HG03025 (cell line): ENCODE results near the gene ESRRA.
"Not testable (repeated sequence)": the region's sequence is repeated elsewhere in the genome, so short reads cannot be mapped to it uniquely, and the experiment has no call there.

Source experiments
- ATAC-seq: cut with Tn5 transposase; IDR thresholded peaks from one replicate; pipeline ENCODE4 v1.9.1; 2021; ENCODE audit warnings: mild to moderate bottlenecking, moderate library complexity; ENCODE audit not compliant: unreplicated experiment, low FRiP score

Gene ESRRA

DNA sequence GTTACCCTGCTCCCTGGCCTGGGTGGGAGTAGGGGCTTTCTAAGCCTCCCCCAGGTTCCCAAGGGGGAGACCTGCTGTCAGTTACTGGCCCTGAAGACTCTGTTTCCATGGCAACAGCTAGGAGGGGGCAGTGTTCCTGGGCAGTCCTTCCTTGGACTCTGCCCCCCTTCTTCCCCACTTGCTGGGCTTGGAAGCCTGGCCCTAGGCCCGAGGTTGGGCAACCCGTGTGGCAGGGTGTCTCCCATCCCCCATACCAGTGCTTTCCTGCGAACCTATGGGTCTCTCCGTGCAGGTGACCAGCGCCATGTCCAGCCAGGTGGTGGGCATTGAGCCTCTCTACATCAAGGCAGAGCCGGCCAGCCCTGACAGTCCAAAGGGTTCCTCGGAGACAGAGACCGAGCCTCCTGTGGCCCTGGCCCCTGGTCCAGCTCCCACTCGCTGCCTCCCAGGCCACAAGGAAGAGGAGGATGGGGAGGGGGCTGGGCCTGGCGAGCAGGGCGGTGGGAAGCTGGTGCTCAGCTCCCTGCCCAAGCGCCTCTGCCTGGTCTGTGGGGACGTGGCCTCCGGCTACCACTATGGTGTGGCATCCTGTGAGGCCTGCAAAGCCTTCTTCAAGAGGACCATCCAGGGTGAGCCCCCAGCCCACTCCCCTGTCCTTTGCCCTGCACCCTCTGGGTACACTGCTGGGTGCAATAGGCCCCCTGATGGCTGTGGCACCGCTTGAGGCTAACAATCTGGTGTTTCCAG lies 1.7 kb downstream of the ESRRA start:
- ATAC-seq: no peak

DNA sequence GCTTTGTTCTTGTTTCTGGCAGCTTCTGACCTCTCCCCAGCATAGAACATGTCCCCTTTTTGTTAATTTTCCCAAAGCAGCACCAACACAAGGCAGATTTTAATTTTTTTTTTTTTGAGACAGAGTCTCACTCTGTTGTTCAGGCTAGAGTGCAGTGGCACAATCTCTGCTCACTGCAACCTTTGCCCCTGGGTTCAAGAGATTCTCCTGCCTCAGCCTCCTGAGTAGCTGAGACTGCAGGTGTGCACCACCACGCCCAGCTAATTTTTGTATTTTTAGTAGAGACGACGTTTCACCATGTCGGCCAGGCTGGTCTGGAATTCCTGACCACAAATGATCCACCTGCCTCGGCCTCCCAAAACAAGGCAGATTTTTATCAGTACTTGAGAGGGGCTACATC lies 2.5 kb downstream of the ESRRA start:
- ATAC-seq: not testable (repeated sequence)

DNA sequence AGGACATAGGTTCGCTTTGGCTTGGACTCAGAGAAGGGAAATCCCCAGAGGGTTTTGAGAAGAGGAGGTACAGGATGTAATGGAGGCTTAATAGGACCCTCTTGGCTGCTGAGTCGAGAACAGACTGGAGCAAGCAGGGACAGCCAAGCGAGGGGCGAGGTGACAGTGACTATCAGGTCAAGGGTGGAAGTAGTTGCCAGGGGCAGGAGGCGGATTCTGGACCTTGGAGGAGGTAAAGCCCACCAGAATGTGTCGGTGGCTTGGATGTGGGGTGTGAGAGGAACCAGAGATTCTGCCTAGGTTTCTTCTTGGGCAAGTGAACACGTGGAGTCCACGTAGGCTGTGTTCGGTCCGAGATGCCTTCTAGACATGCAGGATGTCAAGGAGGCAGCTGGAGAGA lies 7.6 kb downstream of the ESRRA start:
- no peak for ATAC-seq

DNA sequence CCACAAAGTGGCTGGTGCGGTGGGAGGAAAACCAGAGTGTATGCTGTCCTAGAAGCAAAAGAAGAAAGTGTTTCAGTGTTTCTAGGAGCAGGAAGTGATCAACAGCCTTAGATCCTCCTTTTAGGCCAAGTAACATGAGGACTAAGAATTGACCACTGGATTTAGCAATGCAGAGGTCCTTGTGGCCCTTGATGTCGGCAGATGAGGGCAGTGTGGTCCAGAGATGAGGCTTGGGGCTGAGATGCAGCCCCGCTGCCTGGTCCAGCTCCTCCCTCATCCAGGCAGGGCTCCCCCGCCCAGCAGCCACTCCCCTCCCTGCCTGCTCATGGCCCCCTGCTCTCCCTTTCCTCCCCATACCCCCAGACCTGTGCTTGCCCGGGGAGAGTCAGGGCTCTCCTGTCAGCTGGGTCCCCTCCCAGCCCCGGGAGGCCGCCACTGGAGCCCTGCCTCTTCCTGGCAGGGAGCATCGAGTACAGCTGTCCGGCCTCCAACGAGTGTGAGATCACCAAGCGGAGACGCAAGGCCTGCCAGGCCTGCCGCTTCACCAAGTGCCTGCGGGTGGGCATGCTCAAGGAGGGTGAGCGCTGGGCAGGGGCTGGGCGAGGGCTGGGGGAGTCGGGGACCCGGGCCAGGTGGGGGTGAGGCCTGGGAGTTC lies 8.3 kb downstream of the ESRRA start:
- no peak for ATAC-seq

DNA sequence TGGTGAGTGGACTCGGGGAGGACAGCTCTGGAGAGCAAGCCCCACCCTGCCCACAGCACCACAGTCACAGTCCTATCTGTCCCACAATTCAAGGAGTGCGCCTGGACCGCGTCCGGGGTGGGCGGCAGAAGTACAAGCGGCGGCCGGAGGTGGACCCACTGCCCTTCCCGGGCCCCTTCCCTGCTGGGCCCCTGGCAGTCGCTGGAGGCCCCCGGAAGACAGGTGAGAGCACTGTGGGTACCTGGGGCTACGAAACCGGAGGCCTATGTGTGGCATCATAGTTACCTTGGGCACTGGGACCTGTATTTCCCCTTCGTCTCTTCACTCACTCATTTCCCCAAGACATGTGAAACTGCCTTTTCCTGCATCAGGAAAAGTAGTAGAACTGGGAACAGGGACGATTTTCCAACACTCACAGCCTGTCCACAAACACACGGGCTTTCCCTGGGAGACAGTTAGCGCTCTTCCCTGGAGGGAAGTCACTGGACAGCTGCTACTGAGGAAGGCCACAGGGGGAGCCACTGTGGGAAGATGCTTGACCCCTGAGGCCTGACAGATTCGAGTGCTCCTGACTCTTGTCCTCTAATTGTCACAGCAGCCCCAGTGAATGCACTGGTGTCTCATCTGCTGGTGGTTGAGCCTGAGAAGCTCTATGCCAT lies 9.0 kb downstream of the ESRRA start:
- no peak for ATAC-seq

DNA sequence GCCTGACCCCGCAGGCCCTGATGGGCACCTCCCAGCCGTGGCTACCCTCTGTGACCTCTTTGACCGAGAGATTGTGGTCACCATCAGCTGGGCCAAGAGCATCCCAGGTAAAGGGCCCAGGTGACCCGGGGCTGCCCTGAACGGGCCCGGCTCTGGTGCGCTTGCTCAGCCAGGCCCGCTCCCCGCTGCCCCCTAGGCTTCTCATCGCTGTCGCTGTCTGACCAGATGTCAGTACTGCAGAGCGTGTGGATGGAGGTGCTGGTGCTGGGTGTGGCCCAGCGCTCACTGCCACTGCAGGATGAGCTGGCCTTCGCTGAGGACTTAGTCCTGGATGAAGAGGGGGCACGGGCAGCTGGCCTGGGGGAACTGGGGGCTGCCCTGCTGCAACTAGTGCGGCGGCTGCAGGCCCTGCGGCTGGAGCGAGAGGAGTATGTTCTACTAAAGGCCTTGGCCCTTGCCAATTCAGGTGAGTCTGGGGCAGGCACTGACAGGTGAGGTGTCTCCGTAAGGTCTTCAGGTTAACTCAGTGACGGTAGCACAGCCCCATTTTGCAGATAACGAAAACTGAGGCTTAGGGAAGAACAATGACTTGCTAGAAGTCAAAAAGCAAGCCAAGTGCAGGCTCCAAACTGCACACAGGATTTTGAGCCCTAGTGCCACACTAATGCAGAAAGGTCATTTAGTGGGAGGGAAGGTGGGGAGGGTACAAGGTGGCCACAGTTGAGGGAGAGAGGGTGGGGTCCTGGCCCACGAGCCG lies 9.7 kb downstream of the ESRRA start:
- ATAC-seq: no peak

DNA sequence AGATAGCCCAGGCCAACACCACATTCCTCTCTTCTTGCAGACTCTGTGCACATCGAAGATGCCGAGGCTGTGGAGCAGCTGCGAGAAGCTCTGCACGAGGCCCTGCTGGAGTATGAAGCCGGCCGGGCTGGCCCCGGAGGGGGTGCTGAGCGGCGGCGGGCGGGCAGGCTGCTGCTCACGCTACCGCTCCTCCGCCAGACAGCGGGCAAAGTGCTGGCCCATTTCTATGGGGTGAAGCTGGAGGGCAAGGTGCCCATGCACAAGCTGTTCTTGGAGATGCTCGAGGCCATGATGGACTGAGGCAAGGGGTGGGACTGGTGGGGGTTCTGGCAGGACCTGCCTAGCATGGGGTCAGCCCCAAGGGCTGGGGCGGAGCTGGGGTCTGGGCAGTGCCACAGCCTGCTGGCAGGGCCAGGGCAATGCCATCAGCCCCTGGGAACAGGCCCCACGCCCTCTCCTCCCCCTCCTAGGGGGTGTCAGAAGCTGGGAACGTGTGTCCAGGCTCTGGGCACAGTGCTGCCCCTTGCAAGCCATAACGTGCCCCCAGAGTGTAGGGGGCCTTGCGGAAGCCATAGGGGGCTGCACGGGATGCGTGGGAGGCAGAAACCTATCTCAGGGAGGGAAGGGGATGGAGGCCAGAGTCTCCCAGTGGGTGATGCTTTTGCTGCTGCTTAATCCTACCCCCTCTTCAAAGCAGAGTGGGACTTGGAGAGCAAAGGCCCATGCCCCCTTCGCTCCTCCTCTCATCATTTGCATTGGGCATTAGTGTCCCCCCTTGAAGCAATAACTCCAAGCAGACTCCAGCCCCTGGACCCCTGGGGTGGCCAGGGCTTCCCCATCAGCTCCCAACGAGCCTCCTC lies 10.6 kb downstream of the ESRRA start:
- not testable (repeated sequence) for ATAC-seq

DNA sequence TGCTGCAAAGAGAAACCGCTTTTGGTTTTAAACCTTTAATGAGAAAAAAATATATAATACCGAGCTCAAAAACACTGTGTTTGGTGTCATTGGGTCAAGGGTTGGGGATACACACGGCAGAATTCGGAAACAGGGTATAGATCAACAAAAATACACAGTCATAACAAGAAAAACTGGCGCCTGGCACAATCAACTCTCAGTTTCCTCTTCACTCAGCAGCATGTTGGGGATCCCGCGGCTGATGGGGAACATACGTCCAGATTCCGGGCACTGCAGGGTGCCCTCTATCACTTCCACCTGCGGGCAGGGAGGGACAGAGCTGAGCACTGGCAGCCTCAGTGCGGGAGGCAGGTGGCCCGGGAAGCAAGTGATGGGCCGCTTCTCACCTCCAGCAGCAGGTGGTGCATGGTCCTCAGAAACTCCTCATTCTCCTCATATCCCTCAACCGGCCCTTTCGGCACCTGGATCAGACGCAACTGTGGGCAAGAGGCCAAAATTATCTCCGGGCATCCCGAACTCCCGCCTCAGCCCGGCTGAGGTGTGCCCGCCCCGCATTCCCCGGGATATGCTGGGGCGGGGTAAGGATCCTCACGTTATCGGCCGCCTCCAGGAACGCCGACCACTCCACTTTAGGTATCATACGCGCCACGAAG lies 11.5 kb downstream of the ESRRA start:
- peak; percentile 6 for ATAC-seq

DNA sequence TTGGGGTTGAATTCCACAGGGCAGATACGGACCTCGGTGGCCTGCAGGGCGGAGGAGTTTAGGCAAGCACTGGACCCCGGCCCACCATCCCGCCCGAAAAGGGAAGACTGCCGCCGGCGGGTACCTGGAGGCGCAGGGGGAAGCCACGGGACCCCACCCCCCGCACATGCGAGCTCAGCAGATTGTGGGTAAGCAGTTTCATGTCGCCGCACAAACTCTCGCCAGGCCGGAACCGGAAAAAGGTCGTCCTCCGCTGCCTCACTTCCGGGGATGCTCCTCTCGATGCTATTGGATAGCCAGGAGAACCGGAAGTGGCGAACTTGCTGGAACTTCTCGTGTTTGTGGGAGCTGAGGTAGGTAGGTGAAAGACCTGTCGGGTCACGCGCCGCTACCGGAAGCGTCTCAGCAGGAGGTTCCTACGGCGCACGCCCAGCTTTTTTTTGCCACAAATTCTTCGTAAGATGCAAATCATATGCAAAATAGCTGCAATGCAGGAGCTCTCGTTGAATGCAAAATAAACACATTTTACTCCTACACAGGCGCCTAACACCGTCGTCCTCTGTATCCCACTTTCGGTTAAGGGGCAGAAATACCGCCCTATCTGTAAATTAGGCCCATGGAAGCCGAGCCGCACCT lies 12.1 kb downstream of the ESRRA start, which contains the start of gene TRMT112:
TSS of gene TRMT112 (minus strand) at position 235 of the 636 bp plus-strand sequence. CDS start at position 202, 33 bp downstream.
- ATAC-seq: peak; percentile 57

DNA sequence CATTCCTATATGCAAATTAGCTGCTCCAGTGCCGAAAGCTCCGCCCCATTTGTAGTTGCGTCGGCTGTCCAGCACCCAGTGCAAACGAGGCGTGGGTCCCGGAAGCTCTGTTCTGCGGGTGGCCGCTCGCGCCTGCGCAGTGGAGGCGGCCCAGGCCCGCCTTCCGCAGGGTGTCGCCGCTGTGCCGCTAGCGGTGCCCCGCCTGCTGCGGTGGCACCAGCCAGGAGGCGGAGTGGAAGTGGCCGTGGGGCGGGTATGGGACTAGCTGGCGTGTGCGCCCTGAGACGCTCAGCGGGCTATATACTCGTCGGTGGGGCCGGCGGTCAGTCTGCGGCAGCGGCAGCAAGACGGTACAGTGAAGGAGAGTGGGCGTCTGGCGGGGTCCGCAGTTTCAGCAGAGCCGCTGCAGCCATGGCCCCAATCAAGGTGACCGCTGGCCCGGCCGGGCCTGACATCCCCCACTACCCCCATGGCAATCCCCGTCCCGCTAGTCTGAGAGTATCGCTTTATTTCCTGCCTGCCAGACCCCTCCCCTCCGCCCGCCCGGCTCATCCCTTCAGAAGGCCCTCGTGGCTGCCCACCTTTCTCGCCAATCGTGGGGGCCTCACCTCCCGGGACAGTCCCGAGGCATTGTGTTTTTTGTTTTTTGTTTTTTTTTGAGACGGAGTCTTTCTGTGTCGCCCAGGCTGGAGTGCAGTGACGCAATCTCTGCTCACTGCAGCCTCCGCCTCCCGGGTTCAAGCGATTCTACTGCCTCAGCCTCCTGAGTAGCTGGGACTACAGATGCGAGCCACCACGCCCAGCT lies 12.8 kb downstream of the ESRRA start, which contains the start of gene PRDX5:
TSS of gene PRDX5 (plus strand) at position 161 of the 805 bp plus-strand sequence. CDS start at position 256, 95 bp downstream.
- peak; percentile 70 for ATAC-seq

DNA sequence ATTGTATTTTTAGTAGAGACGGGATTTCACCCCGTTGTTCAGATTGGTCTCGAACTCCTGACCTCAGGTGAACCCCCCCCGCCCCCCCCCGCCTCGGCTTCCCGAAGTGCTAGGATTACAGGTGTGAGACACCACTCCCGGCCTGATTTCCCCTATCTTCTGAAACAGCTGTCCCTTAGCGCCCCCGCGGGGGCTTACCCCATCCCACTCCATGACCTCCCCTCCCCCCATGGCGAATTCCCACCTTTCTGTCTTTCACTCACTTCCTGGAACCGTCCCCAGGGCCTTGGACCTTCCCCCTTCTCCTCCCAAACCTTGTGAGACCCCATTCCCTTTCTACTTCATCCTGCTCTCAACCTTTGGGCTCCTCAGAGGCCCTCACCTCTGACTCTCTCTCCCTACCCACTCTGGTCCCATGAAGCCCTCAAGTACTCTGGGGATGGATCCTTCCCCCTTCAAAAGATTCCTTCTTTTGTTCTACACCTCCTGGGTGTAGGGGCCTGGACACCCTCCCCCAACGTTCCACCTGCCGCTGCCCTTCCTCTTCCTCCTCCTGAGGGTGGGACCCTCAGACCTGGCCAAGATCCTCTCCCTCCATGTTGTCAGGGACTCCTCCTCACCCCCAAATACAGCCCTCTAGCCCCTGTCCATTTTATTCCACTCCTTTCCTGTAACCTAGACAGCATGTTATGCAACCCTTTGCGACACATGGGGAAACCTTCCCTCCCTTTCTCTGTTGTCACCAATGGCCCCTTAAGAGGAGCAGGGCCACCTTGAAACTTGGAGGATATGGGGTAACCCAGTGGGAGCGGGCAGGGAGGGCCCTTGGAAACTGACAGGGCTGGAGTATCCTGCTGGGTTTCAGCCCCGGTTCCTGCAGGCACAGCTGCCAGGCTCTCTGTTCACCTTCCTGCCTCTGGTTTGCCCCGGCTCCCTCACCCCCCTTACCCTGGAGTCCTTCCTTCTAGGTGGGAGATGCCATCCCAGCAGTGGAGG lies 13.7 kb downstream of the ESRRA start:
- no peak for ATAC-seq

DNA sequence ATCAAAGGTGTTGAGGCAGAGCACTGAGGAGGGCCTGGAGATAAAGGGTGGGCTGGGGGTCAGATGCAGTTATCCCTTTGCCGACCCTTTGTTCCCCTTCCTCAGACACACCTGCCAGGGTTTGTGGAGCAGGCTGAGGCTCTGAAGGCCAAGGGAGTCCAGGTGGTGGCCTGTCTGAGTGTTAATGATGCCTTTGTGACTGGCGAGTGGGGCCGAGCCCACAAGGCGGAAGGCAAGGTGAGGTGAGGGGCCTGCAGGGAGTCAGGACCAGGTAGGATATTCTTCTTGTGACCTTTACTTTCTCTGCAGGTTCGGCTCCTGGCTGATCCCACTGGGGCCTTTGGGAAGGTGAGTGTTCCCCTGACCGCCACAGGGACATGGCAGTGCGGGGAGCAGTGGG lies 15.2 kb downstream of the ESRRA start:
- ATAC-seq: no peak

DNA sequence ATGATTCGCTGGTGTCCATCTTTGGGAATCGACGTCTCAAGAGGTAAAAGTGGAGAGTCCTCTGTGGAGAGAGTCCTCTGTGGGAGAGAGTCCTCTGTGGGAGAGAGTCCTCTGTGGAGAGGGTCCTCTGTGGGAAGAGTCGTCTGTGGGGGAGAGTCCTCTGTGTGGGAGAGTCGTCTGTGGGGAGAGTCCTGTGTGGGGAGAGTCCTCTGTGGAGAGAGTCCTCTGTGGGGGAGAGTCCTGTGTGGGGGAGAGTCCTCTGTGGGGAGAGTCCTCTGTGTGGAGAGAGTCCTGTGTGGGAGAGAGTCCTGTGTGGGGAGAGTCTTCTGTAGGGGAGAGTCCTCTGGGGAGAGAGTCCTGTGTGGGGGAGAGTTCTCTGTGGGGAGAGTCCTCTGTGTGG lies 15.7 kb downstream of the ESRRA start:
- ATAC-seq: no peak

DNA sequence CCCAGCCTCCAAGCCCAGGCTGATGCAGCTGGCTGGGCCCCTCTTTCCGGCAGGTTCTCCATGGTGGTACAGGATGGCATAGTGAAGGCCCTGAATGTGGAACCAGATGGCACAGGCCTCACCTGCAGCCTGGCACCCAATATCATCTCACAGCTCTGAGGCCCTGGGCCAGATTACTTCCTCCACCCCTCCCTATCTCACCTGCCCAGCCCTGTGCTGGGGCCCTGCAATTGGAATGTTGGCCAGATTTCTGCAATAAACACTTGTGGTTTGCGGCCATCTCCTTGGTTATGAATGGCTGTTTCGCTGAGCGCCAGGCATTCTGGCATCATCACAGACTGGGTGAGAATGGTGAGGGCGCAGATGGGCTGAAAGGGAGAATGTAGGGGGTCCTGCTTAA lies 16.2 kb downstream of the ESRRA start:
- ATAC-seq: no peak

DNA sequence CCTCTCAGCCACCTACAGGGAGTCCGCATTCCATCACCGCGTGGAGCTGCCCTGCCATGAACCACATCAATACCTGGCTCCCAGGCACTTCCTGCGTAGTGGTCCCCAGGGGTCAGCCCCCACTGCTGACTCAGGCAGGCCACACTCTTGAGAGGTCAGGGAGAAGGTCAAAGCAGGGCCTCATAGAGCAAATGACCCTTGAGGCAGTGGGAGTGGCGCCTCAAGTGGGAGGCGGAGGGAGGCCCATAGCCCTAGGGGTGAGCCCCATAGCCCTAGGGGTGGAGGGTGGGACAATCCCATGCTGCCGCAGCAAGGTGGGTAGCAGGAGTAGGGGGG lies 17.6 kb downstream of the ESRRA start:
- no peak for ATAC-seq

DNA sequence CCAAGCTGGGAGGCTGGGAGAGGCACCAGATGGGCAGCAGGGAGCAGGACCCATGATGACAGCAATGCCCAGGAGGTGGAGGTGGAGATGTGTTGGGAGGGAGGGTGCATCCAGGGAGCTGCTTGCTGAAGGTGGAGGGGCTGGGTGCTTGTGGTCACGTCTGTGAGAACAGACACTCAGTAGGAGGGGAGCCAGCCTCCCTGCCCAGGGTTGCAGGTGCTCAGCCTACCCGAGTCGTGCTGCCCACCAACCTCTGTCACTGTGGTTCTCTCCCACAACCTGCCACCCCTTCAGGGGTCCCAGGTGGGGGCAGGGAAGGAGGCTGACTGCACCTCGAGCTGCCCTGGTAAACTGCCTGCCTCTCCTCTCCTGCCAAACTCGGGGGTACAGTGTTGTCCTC lies 18.0 kb downstream of the ESRRA start:
- no peak for ATAC-seq

DNA sequence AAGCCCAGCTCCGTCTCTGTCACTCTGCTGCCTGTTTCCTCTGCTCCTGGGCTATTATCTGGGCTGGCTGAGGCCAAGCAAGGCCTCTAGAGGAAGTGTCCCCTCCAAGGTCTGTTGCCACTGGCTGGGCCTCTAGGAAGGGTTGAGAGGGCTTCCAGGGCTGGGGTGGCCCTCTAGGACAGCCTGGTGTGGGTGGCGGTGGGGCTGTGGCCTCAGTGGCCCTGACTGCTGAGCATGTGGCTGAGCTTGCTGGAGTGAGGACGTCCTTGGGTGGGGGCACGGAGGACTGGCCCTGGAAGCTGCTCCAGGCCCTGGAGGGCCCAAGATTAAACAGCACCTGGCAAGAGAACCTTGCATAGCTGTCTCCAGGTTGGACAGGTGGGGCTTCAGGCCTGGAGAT lies 18.7 kb downstream of the ESRRA start:
- ATAC-seq: not testable (repeated sequence)
